HCT116 (cell line): ENCODE data around the gene TMEM132A. TPM values are rescaled to one million over a fixed set of nuclear protein-coding genes. Genes with fewer than 3 reads are reported as not detected.

Source experiments
- ATAC-seq: fragments of 200-7000 bp; cut with Tn5 transposase; 2 replicates; pipeline ENCODE4 v1.9.1; 2020; ENCODE audit warnings: mild to moderate bottlenecking, moderate library complexity
- BruUV-seq: library from RNA; stranded (reverse); fragments of 400-500 nt; replicated peaks from 2 replicates; lab custom pipeline; 2021; lab: Mats Ljungman, UMichigan
- CTCF ChIA-PET: fragments of 300-600 bp; sonication (Branson Sonifier 250); formaldehyde crosslinking; loops from one replicate; lab custom pipeline; 2021; ENCODE audit warnings: antibody characterized with exemption; lab: Charles Lee
- POLR2A ChIA-PET: fragments of 300-600, 350-600 bp; sonication (Branson Sonifier 250); formaldehyde crosslinking; loops from one replicate; lab custom pipeline; 2021; ENCODE audit warnings: antibody characterized with exemption; lab: Charles Lee
- RAD21 ChIA-PET, 2 experiments: fragments of 300-600 bp; sonication (Branson Sonifier 250); formaldehyde crosslinking; loops; one replicate each; lab custom pipeline; 2023; ENCODE audit warnings: low total read pairs in 2 of 2; ENCODE audit not compliant: uncharacterized antibody in 2 of 2, unreplicated experiment in 2 of 2, low non-redundant PET in 1 of 2; lab: Charles Lee
- DNase-seq: peaks from one replicate; pipeline ENCODE4 v3.0.0-alpha.2; 2010; ENCODE audit warnings: low read depth, low spot score
- H2AFZ ChIP-seq: fragments of 200-600 bp; shearing (Covaris generic), sonication (generic); 2 replicates; pipeline ENCODE4 v1.6.1; 2017; ENCODE audit warnings: low read depth, mixed run types, mixed read lengths, antibody characterized with exemption, low read length; ENCODE audit not compliant: poor library complexity, severe bottlenecking
- H3K27ac ChIP-seq: 2 replicates; pipeline ENCODE4 v1.5.1; 2012; ENCODE audit warnings: low read depth, low read length
- H3K27me3 ChIP-seq: fragments of 200-600 bp; sonication (generic); 2 replicates; pipeline ENCODE4 v1.6.1; 2016; ENCODE audit warnings: mixed run types, low read length, mixed read lengths; ENCODE audit not compliant: insufficient read depth
- H3K36me3 ChIP-seq, 2 experiments: fragments of 200-500 bp in 1 of 2; fragments of 200-600 bp in 1 of 2; sonication (Bioruptor generic) in 1 of 2; sonication (generic) in 1 of 2; 2 replicates each; pipeline versions ENCODE4 v1.5.1 to v1.6.1; 2014 to 2016; ENCODE audit warnings: low read length in 2 of 2, inconsistent platforms in 1 of 2, mixed read lengths in 1 of 2, mixed run types in 1 of 2; ENCODE audit not compliant: insufficient read depth in 2 of 2, control insufficient read depth in 1 of 2
- H3K4me1 ChIP-seq, 2 experiments: fragments of 200-600 bp in 1 of 2; sonication (generic) in 1 of 2; 2 replicates each; pipeline versions ENCODE4 v1.5.1 to v1.6.1; 2012 to 2017; ENCODE audit warnings: low read length in 2 of 2, inconsistent platforms in 1 of 2, mild to moderate bottlenecking in 1 of 2, mixed read lengths in 1 of 2, mixed run types in 1 of 2, moderate library complexity in 1 of 2; ENCODE audit not compliant: insufficient read depth in 2 of 2, control insufficient read depth in 1 of 2
- H3K4me2 ChIP-seq: fragments of 200-600 bp; sonication (generic); 2 replicates; pipeline ENCODE4 v1.6.1; 2017; ENCODE audit warnings: mixed run types, low read length, mixed read lengths
- H3K4me3 ChIP-seq, 2 experiments: fragments of 200-600 bp in 1 of 2; sonication (generic) in 1 of 2; replicated peaks in 1 of 2; 2 replicates each; pipeline ENCODE4 v1.5.1; 2011 to 2016; ENCODE audit warnings: low read length in 2 of 2, control low read depth in 1 of 2, low read depth in 1 of 2, mild to moderate bottlenecking in 1 of 2, mixed read lengths in 1 of 2, mixed run types in 1 of 2
- H3K79me2 ChIP-seq: fragments of 200-600 bp; sonication (generic); 2 replicates; pipeline ENCODE4 v1.6.1; 2017; ENCODE audit warnings: mild to moderate bottlenecking, mixed run types, low read length, moderate library complexity, mixed read lengths; ENCODE audit not compliant: insufficient read depth
- H3K9ac ChIP-seq: fragments of 200-600 bp; sonication (generic); 2 replicates; pipeline ENCODE4 v1.6.1; 2016; ENCODE audit warnings: low read length, mixed read lengths
- H3K9me2 ChIP-seq: fragments of 200-600 bp; sonication (generic), shearing (Covaris generic); 2 replicates; pipeline ENCODE4 v1.6.1; 2017; ENCODE audit warnings: mixed run types, mild to moderate bottlenecking, moderate library complexity; ENCODE audit not compliant: insufficient read depth
- H3K9me3 ChIP-seq, 2 experiments: fragments of 200-500 bp in 1 of 2; fragments of 200-600 bp in 1 of 2; sonication (Bioruptor generic) in 1 of 2; sonication (generic) in 1 of 2; 2 replicates each; pipeline ENCODE4 v1.6.1; 2014 to 2017; ENCODE audit warnings: low read length in 2 of 2, mixed read lengths in 2 of 2, inconsistent platforms in 1 of 2, low read depth in 1 of 2, mild to moderate bottlenecking in 1 of 2, mixed run types in 1 of 2, moderate library complexity in 1 of 2; ENCODE audit not compliant: control insufficient read depth in 1 of 2, insufficient read depth in 1 of 2
- H4K20me1 ChIP-seq: fragments of 200-600 bp; sonication (generic), shearing (Covaris generic); 2 replicates; pipeline ENCODE4 v1.6.1; 2017; ENCODE audit warnings: mixed run types, mild to moderate bottlenecking, moderate library complexity; ENCODE audit not compliant: insufficient read depth
- CBX3 ChIP-seq: IDR thresholded peaks from 2 replicates; pipeline ENCODE4 v1.6.1; 2012; ENCODE audit warnings: low read depth
- CEBPB ChIP-seq: IDR thresholded peaks from 2 replicates; pipeline ENCODE4 v1.6.1; 2012; ENCODE audit warnings: low read depth
- EGR1 ChIP-seq: IDR thresholded peaks from 2 replicates; pipeline ENCODE4 v1.6.1; 2012; ENCODE audit warnings: low read depth
- ELF1 ChIP-seq: IDR thresholded peaks from 2 replicates; pipeline ENCODE4 v1.6.1; 2012; ENCODE audit warnings: low read depth, borderline replicate concordance
- EZH2 ChIP-seq: fragments of 200-600 bp; sonication (generic); IDR thresholded peaks from 2 replicates; pipeline ENCODE4 v1.6.1; 2017; ENCODE audit warnings: antibody characterized with exemption, mixed run types
- EZH2phosphoT487 ChIP-seq: fragments of 200-600 bp; IDR thresholded peaks from 2 replicates; pipeline ENCODE4 v1.6.1; 2018; ENCODE audit warnings: antibody characterized with exemption, borderline replicate concordance
- FOSL1 ChIP-seq: IDR thresholded peaks from 2 replicates; pipeline ENCODE4 v1.6.1; 2012; ENCODE audit warnings: low read depth
- JUND ChIP-seq: IDR thresholded peaks from 2 replicates; pipeline ENCODE4 v1.6.1; 2012
- MAX ChIP-seq: IDR thresholded peaks from 2 replicates; pipeline ENCODE4 v1.6.1; 2012
- POLR2A ChIP-seq: IDR thresholded peaks from 2 replicates; pipeline ENCODE4 v1.7.0; 2011; ENCODE audit warnings: borderline replicate concordance; ENCODE audit not compliant: insufficient read depth, insufficient read length; ENCODE audit errors: extremely low read depth
- POLR2AphosphoS5 ChIP-seq: IDR thresholded peaks from 2 replicates; pipeline ENCODE4 v1.6.1; 2011; ENCODE audit warnings: mild to moderate bottlenecking, low read depth, low read length, moderate library complexity
- RAD21 ChIP-seq: IDR thresholded peaks from 2 replicates; pipeline ENCODE4 v1.6.1; 2012; ENCODE audit warnings: low read depth, mild to moderate bottlenecking
- REST ChIP-seq: IDR thresholded peaks from 2 replicates; pipeline ENCODE4 v1.6.1; 2012; ENCODE audit warnings: low read depth
- SIN3A ChIP-seq: IDR thresholded peaks from 2 replicates; pipeline ENCODE4 v1.6.1; 2012; ENCODE audit warnings: low read depth
- SP1 ChIP-seq: IDR thresholded peaks from 2 replicates; pipeline ENCODE4 v1.6.1; 2012; ENCODE audit warnings: low read depth
- SRF ChIP-seq: IDR thresholded peaks from 2 replicates; pipeline ENCODE4 v1.6.1; 2012; ENCODE audit warnings: low read depth
- YY1 ChIP-seq: IDR thresholded peaks from 2 replicates; pipeline ENCODE4 v1.6.1; 2011; ENCODE audit warnings: low read length, low read depth, moderate library complexity, mild to moderate bottlenecking; ENCODE audit not compliant: insufficient replicate concordance; ENCODE audit errors: extremely low read depth
- ZBTB33 ChIP-seq: IDR thresholded peaks from 2 replicates; pipeline ENCODE4 v1.6.1; 2011; ENCODE audit warnings: mild to moderate bottlenecking, low read length, moderate library complexity; ENCODE audit not compliant: insufficient replicate concordance; ENCODE audit errors: extremely low read depth
- ZFX ChIP-seq: fragments of 450-650 bp; IDR thresholded peaks from 2 replicates; pipeline ENCODE4 v1.6.1; 2017
- ZNF274 ChIP-seq: fragments of 200-500 bp; sonication (Bioruptor generic); IDR thresholded peaks from 2 replicates; pipeline ENCODE4 v1.6.1; 2014; ENCODE audit warnings: mild to moderate bottlenecking, low read depth, low read length, inconsistent platforms
- intact Hi-C: fragments of 100-400 bp; cut with micrococcal nuclease; formaldehyde crosslinking; loops from 2 replicates; pipeline ENCODE4 v1.10.0; 2022
- total RNA-seq: library from RNA; stranded (reverse); gene quantifications from one replicate; pipeline ENCODE4 v1.2.1, GENCODE V29; 2021; ENCODE audit not compliant: unreplicated experiment

TMEM132A gene
- total RNA-seq, 1 experiment from 2014 or later: 120 TPM

- Histone ChIP-seq H3K36me3 (no peaks in the 10 kb centered on the region), H3K79me2 (no peaks in the 10 kb centered on the region), H3K27me3 (0 out of 2 replicates have a peak, but pooled peaks cover 5% of the 10 kb centered on the region), H3K9me2 (no peaks in the 10 kb centered on the region), H4K20me1 (no peaks in the 10 kb centered on the region), H3K4me1 (no peaks in the 10 kb centered on the region), H3K27ac (no peak overlapping the region), H2AFZ (no peak overlapping the region), H3K9me3 (no peaks in the 10 kb centered on the region; a peak in 2 of 4 replicates), H3K4me3 (no peak overlapping the region), H3K4me2 (no peak overlapping the region), H3K9ac (no peak overlapping the region)
- intact Hi-C loops: no loop called here
- TF ChIP-seq JUND (no peak), EZH2phosphoT487 (no peak), MAX (no peak), YY1 (no peak), ZFX (no peak), EGR1 (no peak), ZNF274 (no peak), SP1 (no peak), ELF1 (no peak), CEBPB (no peak), RAD21 (no peak), CBX3 (no peak), POLR2A (no peak), SIN3A (no peak), ZBTB33 (no peak), POLR2AphosphoS5 (no peak), REST (no peak), FOSL1 (no peak), EZH2 (no peak), SRF (no peak)
- BruUV-seq: no TSS peak
- ChIA-PET CTCF (no interaction called here), RAD21 (no interaction called here), POLR2A (no interaction called here)
- DNase-seq: no peak
- no peak for ATAC-seq
Observed at GRCh38 chr11:60964801-60965200, 40.5 kb downstream of the TMEM132A start.
